Liver (tissue), 3 donors: ENCODE measurements around the gene STRBP.

Source experiments
- EGR1 ChIP-seq, 2 donors: IDR thresholded peaks; 2 replicates each; pipeline ENCODE4 v1.6.1; 2016 to 2018; ENCODE audit warnings: antibody characterized with exemption in 2 of 2, low read depth in 2 of 2
- FOXA1 ChIP-seq: IDR thresholded peaks from 2 replicates; pipeline ENCODE4 v1.6.1; 2016; ENCODE audit warnings: antibody characterized with exemption
- FOXA2 ChIP-seq: IDR thresholded peaks from 2 replicates; pipeline ENCODE4 v1.6.1; 2016; ENCODE audit warnings: antibody characterized with exemption
- GABPA ChIP-seq, 2 donors: IDR thresholded peaks in 1 of 2; conservative IDR thresholded peaks in 1 of 2; 2 replicates each; pipeline ENCODE4 v1.6.1; 2016; ENCODE audit warnings: antibody characterized with exemption in 2 of 2, mild to moderate bottlenecking in 1 of 2, moderate library complexity in 1 of 2
- RAD21 ChIP-seq, 2 donors: IDR thresholded peaks; 2 replicates each; pipeline ENCODE4 v1.6.1; 2016; ENCODE audit warnings: antibody characterized with exemption in 2 of 2, mild to moderate bottlenecking in 2 of 2
- RXRA ChIP-seq, 2 donors: IDR thresholded peaks; 2 replicates each; pipeline ENCODE4 v1.6.1; 2017 to 2018; ENCODE audit warnings: antibody characterized with exemption in 2 of 2, mild to moderate bottlenecking in 1 of 2
- SP1 ChIP-seq: IDR thresholded peaks from 2 replicates; pipeline ENCODE4 v1.6.1; 2018; ENCODE audit warnings: antibody characterized with exemption, mild to moderate bottlenecking
- TAF1 ChIP-seq: conservative IDR thresholded peaks from 2 replicates; pipeline ENCODE4 v1.6.1; 2016; ENCODE audit warnings: antibody characterized with exemption, mild to moderate bottlenecking
- YY1 ChIP-seq: IDR thresholded peaks from 2 replicates; pipeline ENCODE4 v1.6.1; 2016; ENCODE audit warnings: antibody characterized with exemption, mild to moderate bottlenecking
- TF ChIP-seq, protein P1 (sequence below): fragments of 150-350 bp; IDR thresholded peaks from 2 replicates; pipeline ENCODE4 v1.5.1; 2017; ENCODE audit warnings: improper control_type of control experiment, low read depth, low read length; ENCODE audit not compliant: missing input control
- TF ChIP-seq, protein P2 (sequence below): IDR thresholded peaks from 2 replicates; pipeline ENCODE4 v1.6.1; 2016; ENCODE audit warnings: antibody characterized with exemption
- TF ChIP-seq, protein P3 (sequence below): IDR thresholded peaks from 2 replicates; pipeline ENCODE4 v1.6.1; 2016; ENCODE audit warnings: antibody characterized with exemption, mild to moderate bottlenecking
- TF ChIP-seq, protein P4 (sequence below): IDR thresholded peaks from 2 replicates; pipeline ENCODE4 v1.6.1; 2016; ENCODE audit warnings: antibody characterized with exemption
- donor health status: healthy.
- donor health status: healthy.

DNA sequence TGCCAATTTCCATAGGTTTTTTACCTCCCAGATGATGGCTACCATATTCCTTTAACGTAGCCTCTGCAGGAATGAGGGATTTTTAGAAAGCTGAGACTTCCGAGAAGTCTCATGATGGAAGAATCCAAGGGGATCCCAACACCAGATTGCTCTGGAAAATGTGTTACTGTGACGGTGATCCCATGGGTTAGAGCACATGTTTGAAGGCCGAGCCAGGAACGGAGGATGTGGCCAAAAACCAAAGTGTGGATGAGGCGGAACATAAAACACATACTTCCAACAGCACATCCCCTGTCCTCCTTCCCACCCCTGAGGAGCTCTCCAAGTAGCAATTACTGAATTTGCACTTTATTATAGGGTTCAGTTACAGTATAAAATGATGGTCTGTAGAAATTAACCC lies 152.3 kb downstream of the STRBP start:
- no peak for TF ChIP-seq SP1
- TF ChIP-seq, protein P1, sequence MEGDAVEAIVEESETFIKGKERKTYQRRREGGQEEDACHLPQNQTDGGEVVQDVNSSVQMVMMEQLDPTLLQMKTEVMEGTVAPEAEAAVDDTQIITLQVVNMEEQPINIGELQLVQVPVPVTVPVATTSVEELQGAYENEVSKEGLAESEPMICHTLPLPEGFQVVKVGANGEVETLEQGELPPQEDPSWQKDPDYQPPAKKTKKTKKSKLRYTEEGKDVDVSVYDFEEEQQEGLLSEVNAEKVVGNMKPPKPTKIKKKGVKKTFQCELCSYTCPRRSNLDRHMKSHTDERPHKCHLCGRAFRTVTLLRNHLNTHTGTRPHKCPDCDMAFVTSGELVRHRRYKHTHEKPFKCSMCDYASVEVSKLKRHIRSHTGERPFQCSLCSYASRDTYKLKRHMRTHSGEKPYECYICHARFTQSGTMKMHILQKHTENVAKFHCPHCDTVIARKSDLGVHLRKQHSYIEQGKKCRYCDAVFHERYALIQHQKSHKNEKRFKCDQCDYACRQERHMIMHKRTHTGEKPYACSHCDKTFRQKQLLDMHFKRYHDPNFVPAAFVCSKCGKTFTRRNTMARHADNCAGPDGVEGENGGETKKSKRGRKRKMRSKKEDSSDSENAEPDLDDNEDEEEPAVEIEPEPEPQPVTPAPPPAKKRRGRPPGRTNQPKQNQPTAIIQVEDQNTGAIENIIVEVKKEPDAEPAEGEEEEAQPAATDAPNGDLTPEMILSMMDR = no peak
- TF ChIP-seq, protein P2, sequence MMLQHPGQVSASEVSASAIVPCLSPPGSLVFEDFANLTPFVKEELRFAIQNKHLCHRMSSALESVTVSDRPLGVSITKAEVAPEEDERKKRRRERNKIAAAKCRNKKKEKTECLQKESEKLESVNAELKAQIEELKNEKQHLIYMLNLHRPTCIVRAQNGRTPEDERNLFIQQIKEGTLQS = no peak
- TF ChIP-seq, protein P3, sequence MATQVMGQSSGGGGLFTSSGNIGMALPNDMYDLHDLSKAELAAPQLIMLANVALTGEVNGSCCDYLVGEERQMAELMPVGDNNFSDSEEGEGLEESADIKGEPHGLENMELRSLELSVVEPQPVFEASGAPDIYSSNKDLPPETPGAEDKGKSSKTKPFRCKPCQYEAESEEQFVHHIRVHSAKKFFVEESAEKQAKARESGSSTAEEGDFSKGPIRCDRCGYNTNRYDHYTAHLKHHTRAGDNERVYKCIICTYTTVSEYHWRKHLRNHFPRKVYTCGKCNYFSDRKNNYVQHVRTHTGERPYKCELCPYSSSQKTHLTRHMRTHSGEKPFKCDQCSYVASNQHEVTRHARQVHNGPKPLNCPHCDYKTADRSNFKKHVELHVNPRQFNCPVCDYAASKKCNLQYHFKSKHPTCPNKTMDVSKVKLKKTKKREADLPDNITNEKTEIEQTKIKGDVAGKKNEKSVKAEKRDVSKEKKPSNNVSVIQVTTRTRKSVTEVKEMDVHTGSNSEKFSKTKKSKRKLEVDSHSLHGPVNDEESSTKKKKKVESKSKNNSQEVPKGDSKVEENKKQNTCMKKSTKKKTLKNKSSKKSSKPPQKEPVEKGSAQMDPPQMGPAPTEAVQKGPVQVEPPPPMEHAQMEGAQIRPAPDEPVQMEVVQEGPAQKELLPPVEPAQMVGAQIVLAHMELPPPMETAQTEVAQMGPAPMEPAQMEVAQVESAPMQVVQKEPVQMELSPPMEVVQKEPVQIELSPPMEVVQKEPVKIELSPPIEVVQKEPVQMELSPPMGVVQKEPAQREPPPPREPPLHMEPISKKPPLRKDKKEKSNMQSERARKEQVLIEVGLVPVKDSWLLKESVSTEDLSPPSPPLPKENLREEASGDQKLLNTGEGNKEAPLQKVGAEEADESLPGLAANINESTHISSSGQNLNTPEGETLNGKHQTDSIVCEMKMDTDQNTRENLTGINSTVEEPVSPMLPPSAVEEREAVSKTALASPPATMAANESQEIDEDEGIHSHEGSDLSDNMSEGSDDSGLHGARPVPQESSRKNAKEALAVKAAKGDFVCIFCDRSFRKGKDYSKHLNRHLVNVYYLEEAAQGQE = no peak
- no peak for TF ChIP-seq TAF1
- no peak for TF ChIP-seq YY1
- TF ChIP-seq, protein P4, sequence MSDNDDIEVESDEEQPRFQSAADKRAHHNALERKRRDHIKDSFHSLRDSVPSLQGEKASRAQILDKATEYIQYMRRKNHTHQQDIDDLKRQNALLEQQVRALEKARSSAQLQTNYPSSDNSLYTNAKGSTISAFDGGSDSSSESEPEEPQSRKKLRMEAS = no peak
- TF ChIP-seq RAD21 (IDR thresholded peaks at IDR 0.05) = no peak
- TF ChIP-seq FOXA1 = no peak
- TF ChIP-seq GABPA (IDR thresholded peaks at IDR 0.05 in 1 of 2, conservative IDR thresholded peaks at IDR 0.05 in 1 of 2) = no peak
- TF ChIP-seq FOXA2 = no peak
- TF ChIP-seq RXRA (IDR thresholded peaks at IDR 0.05) = no peak
- no peak for TF ChIP-seq EGR1 (IDR thresholded peaks at IDR 0.05; ENCODE audit: low read depth in 2 of 2)
